GM21526 (cell line): ENCODE data around the gene NLN.
A peak's percentile ranks its signal among the peaks of the same experiment; 100 is the strongest.
"Not testable (repeated sequence)": the region's sequence is repeated elsewhere in the genome, so short reads cannot be mapped to it uniquely, and the experiment has no call there.

ENCODE experiments used
- ATAC-seq: cut with Tn5 transposase; IDR thresholded peaks from one replicate; pipeline ENCODE4 v1.9.1; 2021; ENCODE audit warnings: moderate library complexity; ENCODE audit not compliant: unreplicated experiment, low FRiP score

The NLN gene

GRCh38 chr5:65730910-65731309 lies 8.9 kb downstream of the NLN start:
- no peak for ATAC-seq

- not testable (repeated sequence) for ATAC-seq
These were observed 10.0 kb downstream of the NLN start for GRCh38 chr5:65732046-65732445.

- not testable (repeated sequence) for ATAC-seq
These were observed 12.3 kb downstream of the NLN start for GRCh38 chr5:65734196-65734775.

DNA sequence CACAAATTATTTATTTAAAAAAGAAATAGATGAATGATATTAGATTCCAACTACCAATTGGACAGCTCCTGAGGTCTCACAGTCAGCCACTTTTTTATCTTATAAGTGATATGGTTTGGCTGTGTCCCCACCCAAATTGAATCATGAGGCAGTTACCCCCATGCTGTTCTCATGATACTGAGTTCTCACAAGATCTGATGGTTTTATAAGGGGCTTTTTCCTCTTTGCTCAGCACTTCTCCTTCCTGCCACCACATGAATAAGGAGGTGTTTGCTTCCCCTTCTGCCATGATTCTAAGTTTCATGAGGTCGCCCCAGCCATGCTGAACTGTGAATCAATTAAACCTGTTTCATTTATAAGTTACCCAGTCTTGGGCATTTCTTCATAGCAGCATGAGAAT lies 12.9 kb downstream of the NLN start:
- ATAC-seq: no peak

DNA sequence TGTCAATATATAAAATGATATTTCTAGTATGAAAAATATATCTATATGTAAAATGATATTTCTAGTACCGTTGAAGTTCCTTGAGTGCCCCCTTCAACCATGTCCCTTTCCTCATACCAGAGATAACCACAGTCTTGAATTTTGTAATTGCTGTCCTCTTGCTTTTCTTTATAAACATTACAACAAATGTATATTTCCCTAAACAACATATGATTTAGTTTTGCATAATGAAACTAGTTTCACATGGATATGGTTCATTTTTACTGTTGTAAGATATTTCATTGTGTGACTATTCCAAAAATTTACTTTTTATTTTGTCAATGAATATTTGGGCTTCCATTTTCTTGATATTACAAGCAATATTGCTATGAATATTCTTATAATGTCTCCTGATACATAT lies 14.0 kb downstream of the NLN start:
- no peak for ATAC-seq

- ATAC-seq: no peak
These were observed 15.8 kb downstream of the NLN start for GRCh38 chr5:65737842-65738241.

DNA sequence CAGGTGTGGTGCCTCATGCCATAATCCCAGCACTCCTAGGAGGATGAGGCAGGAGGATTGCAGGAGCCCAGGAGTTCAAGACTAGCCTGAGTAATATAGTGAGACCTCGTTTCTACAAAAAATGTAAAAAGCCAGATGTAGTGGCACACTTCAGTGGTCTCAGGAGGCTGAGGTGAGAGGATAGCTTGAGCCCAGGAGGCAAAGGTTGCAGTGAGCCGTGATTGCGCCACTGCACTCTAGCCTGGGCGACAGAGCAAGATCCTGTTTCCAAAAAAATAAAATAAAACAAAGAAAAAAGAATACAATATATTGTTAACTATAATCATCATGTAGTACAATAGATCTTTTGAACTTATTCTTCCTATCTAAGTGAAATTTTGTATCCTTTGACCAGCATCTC lies 16.3 kb downstream of the NLN start:
- no peak for ATAC-seq

DNA sequence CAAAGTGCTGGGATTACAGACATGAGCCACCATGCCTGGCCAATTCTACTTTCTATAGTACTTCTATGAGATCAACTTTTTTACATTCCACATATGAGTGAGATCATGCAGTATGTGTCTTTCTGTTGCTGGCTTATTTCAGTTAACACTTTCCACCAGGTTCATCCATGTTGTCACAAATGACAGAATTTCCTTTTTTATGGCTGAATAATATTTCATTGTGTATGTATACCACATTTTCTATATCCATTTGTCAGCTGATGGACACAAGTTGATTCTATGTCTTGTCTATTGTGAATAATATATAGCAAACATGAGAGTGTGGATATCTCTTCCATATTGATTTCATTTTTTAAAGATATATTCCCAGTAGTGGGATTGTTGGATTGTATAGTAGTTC lies 17.2 kb downstream of the NLN start:
- no peak for ATAC-seq

DNA sequence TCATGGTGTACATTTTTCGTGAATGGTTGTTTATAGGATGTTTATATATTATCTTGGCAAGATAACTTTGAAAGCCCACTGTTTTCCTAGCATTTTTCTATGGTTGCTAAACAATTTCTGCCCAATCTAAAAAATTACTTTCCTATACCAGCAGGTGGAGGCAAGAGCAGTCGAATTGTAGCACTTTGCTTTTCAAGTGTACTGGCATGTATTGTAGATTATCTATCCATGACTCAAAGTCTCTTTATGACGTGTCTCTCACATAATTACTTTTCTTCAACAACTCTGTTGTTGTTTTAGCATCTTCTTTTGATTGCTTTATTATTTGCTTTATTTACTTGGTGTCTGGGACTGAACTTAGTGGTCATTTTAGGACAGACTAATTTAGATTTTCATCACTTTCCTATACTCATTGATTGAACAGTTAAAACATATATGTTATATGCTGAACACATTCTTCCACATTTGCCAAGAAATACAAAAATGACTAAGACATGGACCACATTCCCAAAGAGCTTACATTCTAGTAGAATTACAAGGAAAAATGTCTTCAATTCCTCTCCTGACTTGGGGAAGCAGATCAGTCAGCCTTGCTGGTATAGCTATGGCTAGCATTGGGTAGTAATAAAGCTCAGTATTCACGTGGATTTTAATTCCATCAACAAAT lies 20.7 kb downstream of the NLN start:
- peak; percentile 87 for ATAC-seq

- no peak for ATAC-seq
These were observed 27.3 kb downstream of the NLN start for GRCh38 chr5:65749221-65749844.

DNA sequence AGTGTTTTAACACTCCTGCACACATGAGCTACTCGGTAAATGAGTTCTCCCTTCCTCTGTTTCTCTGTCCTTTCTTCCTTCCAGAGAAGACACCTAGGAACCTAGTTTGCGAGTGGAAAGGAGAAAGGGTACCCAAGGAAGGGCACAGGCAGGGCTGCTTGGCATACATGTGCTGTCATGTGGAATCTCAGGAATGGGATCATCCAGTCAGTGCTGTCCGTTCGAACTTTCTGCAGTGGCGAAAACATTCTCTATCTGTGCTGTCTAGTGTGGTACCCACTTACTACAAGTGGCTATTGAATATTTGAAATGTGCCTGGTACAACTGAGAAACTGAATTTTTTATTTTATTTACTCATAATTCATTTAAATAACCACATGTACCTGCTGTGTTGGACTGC lies 28.0 kb downstream of the NLN start:
- no peak for ATAC-seq

- no peak for ATAC-seq
These were observed 28.9 kb downstream of the NLN start for GRCh38 chr5:65750938-65751337.

GRCh38 chr5:65753189-65753588 lies 31.2 kb downstream of the NLN start:
- no peak for ATAC-seq

DNA sequence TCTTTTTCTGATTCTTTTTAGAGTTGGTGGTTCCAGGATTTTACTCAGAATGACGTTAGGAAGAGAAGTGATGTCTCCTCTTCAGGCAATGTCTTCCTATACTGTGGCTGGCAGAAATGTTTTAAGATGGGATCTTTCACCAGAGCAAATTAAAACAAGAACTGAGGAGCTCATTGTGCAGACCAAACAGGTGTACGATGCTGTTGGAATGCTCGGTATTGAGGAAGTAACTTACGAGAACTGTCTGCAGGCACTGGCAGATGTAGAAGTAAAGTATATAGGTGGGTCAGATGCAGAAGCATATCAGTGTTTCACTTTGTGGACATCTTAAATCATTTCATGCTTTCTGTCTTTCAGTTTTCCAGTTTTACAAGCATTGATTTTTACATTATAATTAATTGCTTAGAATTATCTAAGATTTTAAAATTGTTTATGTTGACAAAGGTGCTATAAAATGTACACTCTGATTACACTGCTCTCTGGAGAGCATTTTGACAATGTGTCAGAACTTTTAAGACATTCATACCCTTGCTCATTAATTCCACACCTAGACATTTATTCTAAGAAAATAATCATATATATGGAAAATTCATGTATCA lies 36.6 kb downstream of the NLN start:
- no peak for ATAC-seq

GRCh38 chr5:65760504-65761275 lies 38.7 kb downstream of the NLN start:
- no peak for ATAC-seq

DNA sequence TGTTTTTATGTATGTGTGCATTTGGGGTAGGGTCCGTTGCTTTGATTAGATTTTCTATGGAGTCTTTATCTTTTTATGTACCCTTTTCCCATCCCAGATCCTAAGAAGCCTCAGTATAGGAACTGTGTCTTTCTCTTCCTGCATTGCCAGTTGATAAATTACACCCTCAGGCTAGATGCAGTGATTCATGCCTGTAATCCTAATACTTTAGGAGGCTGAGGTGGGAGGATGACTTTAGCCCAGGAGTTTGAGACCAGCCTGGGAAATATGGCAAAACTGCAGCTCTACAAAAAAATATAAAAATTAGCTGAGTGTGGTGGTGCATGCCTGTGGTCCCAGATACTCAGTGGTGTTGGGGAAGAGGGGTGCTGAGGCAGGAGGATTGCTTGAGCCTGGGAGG lies 40.2 kb downstream of the NLN start:
- no peak for ATAC-seq

GRCh38 chr5:65765582-65765981 lies 43.6 kb downstream of the NLN start:
- no peak for ATAC-seq

GRCh38 chr5:65766175-65766574 lies 44.2 kb downstream of the NLN start:
- no peak for ATAC-seq

- no peak for ATAC-seq
These were observed 44.8 kb downstream of the NLN start for GRCh38 chr5:65766781-65767180.

- ATAC-seq: no peak
These were observed 45.6 kb downstream of the NLN start for GRCh38 chr5:65767565-65767964.

GRCh38 chr5:65768723-65769346 lies 46.8 kb downstream of the NLN start:
- no peak for ATAC-seq
